ENCODE results near the gene PLA2G2F.

PLA2G2F gene

GRCh38 chr1:20166051-20166450 is 26.9 kb downstream of the PLA2G2F start:
- no peak for DNase-seq (ENCODE audit: low read depth, low spot score)
- TF ChIP-seq CTCF (IDR thresholded peaks at IDR 0.05; ENCODE audit: low read depth, low read length) = no peak
- no peak overlapping the region for H3K4me3 ChIP-seq (ENCODE audit: low read depth, low read length)
- in situ Hi-C loops (cut with HindIII; ENCODE audit: low sequenced_read_pairs) = no loop called here

- in situ Hi-C loops (cut with HindIII; ENCODE audit: low sequenced_read_pairs) = no loop called here
- no peak for TF ChIP-seq CTCF (IDR thresholded peaks at IDR 0.05; ENCODE audit: low read depth, low read length)
- DNase-seq (ENCODE audit: low read depth, low spot score) = no peak
- no peak overlapping the region for H3K4me3 ChIP-seq (ENCODE audit: low read depth, low read length)
Observed at GRCh38 chr1:20167126-20167525, 28.0 kb downstream of the PLA2G2F start.

- in situ Hi-C loops (cut with HindIII; ENCODE audit: low sequenced_read_pairs) = no loop called here
- DNase-seq (ENCODE audit: low read depth, low spot score) = no peak
- no peak overlapping the region for H3K4me3 ChIP-seq (ENCODE audit: low read depth, low read length)
- no peak for TF ChIP-seq CTCF (IDR thresholded peaks at IDR 0.05; ENCODE audit: low read depth, low read length)
Observed at GRCh38 chr1:20168564-20169491, 29.7 kb downstream of the PLA2G2F start.

- in situ Hi-C loops (cut with HindIII; ENCODE audit: low sequenced_read_pairs) = no loop called here
- TF ChIP-seq CTCF (IDR thresholded peaks at IDR 0.05; ENCODE audit: low read depth, low read length) = no peak
- H3K4me3 ChIP-seq (ENCODE audit: low read depth, low read length) = no peak overlapping the region
- no peak for DNase-seq (ENCODE audit: low read depth, low spot score)
Observed at GRCh38 chr1:20169932-20170331, 30.8 kb downstream of the PLA2G2F start.

GRCh38 chr1:20172033-20172590 is 33.0 kb downstream of the PLA2G2F start:
- in situ Hi-C loops (cut with HindIII; ENCODE audit: low sequenced_read_pairs) = no loop called here
- TF ChIP-seq CTCF (IDR thresholded peaks at IDR 0.05; ENCODE audit: low read depth, low read length) = no peak
- no peak for DNase-seq (ENCODE audit: low read depth, low spot score)
- H3K4me3 ChIP-seq (ENCODE audit: low read depth, low read length) = no peak overlapping the region

GRCh38 chr1:20174937-20175666 is 36.0 kb downstream of the PLA2G2F start:
- no peak overlapping the region for H3K4me3 ChIP-seq (ENCODE audit: low read depth, low read length)
- no peak for TF ChIP-seq CTCF (IDR thresholded peaks at IDR 0.05; ENCODE audit: low read depth, low read length)
- in situ Hi-C loops (cut with HindIII; ENCODE audit: low sequenced_read_pairs) = no loop called here

More at GRCh38 chr1:20174937-20175666, 36.0 kb downstream of the PLA2G2F start:
- DNase-seq (ENCODE audit: low read depth, low spot score) = no peak
